GM18499 (cell line): ENCODE results near the gene RNU6-9.

Experiments
- ATAC-seq: cut with Tn5 transposase; IDR thresholded peaks from one replicate; pipeline ENCODE4 v1.9.1; 2021; ENCODE audit warnings: moderate number of reproducible peaks; ENCODE audit not compliant: insufficient read depth, unreplicated experiment

Gene RNU6-9

DNA sequence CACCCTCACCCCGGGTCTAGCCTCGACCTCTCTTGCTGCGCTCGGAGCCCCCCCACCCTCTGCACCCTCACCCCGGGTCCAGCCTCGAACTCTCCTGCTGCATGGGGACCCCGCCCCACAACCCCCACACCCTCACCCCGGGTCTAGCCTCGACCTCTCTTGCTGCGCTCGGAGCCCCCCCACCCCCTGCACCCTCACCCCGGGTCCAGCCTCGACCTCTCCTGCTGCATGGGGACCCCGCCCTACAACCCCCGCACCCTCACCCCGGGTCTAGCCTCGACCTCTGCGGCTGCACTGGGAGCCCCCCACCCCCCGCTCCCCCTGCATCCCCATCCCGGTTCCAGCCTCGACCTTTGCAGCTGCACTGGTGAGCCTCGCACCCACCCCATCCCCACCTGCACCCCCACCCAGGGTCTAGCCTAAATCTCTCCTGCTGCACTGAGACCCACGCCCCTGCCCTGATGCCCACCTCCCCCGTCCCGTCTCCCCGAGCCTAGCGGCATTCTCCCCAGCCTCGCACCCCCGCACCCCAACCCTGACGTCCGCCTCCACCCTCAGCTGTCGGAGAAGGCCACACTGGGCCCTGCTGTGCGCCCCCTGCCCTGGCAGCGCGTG lies 32.0 kb upstream of the RNU6-9 start:
- ATAC-seq, result no peak

GRCh38 chr19:861756-862580 lies 31.3 kb upstream of the RNU6-9 start:
- ATAC-seq, result no peak

DNA sequence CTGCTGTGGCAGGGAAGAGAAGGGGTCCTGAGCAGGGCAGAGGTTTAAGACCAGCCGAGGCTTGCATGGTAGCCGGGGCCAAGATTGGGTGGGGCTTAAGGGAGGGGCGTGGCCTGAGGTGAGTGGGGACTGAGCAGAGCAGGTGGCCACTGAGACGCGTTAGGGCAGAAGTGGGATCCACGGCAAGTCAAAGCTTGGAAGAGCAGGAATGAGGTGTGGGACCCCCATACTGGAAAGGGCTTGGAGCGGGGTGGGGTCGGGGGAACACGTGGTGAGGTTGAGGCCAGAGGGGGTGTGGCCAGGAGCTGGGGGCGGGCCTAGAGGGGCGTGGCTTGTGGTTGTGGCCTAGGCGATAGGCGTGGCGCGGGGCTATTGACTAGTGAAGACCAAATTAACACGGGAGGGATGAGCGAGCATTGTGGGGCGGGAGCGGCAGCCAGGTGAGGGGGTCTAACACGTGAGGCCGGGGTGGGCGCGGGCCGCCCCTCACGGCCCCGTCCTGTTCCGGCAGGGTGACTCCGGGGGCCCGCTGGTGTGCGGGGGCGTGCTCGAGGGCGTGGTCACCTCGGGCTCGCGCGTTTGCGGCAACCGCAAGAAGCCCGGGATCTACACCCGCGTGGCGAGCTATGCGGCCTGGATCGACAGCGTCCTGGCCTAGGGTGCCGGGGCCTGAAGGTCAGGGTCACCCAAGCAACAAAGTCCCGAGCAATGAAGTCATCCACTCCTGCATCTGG lies 30.5 kb upstream of the RNU6-9 start:
- ATAC-seq, result no peak

DNA sequence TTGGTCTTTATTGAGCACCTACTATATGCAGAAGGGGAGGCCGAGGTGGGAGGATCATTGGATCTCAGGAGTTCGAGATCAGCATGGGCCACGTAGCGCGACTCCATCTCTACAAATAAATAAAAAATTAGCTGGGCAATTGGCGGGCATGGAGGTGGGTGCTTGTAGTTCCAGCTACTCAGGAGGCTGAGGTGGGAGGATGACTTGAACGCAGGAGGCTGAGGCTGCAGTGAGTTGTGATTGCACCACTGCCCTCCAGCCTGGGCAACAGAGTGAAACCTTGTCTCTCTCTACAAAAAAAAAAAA lies 30.0 kb upstream of the RNU6-9 start:
- no peak for ATAC-seq

- ATAC-seq, result no peak
These were observed 26.4 kb upstream of the RNU6-9 start for GRCh38 chr19:866769-867300.

DNA sequence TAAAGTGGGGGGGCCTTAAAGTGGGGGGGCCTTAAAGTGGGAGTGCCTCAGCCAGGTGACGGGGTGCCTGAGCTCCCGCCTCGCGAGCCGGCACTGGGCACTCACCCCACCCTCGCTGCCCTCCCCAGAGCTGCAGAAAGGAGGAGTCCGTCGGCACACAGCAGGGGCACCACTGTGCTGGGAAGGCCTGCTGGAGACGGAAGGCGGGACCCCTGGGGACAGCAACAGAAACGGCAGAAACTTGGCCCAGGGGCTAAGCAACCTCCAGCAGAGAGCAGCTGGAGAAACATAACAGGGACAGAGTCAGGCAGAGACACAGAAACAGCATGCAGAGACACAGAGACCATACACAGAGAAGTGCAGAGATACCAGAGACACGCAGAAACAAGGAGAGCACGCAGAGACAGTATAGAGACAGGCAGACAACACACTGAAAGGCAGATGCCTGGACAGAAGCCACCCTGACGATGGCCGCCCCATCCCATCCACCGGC lies 25.9 kb upstream of the RNU6-9 start:
- no peak for ATAC-seq

DNA sequence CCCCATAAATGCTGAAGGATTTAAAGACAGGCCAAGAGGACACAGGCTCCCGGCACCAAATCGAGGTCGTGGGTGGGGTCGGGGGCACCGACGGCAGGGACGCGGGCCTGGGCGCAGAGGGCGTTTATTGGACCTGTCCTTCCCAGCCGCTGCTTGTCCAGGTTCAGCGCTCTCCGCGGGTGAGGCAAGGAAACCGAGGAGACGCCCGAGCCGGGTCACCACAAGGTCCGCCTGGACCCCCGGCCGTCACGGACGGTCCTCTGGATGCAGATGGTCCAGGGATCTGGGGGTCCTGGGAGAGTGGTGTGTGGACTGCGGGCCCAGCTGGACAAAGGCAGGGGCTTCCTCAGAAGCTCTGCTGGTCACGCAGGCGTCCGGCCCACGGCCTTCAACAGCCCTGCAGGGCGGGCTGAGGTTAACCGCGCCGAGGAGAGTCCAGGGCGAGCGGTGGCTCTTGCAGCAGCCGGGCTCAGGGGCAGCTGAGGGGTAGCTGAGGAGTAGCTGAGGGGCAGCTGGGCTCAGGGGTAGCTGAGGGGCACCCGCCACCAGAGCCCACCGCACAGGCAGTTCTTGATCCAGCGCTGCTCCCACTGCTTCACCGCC lies 25.3 kb upstream of the RNU6-9 start:
- ATAC-seq, result no peak

DNA sequence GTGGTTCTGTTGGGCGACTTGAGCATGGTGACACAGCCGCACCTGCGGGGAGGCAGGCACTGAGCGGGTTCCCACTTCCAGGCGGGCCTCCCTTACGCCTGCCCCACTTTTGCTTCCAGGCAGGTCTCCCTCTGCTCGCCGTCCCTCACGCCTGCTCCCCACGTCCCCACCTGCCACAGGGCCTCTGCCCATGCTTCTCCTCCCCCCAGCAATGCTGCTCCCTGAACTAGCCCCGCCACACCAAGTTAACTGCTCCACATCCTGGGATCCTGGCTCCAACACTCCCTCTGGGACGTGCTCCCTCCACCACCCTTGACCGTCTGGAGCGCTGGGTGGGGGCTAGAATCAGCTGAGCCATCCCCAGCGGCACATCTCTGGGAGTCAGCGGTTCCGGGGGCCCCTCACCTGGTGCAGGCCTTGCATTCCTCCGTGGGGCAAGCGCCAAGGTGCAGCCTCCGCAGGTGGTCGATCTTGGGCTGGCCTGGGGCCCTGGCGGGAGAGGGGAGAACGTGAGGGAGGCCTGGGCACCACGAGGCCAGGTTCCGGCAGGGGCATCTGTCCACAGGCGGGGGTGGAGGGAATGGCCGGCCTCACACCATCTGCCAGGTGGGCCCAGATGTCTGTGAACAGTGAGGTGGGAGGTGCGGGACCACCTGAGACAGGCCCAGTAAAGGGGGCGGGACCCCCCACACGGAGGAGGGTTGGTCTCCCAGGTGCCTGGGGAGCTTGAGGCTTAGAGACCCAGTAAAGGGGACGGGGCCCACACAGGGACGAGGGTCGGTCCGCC lies 24.6 kb upstream of the RNU6-9 start:
- ATAC-seq, result no peak

DNA sequence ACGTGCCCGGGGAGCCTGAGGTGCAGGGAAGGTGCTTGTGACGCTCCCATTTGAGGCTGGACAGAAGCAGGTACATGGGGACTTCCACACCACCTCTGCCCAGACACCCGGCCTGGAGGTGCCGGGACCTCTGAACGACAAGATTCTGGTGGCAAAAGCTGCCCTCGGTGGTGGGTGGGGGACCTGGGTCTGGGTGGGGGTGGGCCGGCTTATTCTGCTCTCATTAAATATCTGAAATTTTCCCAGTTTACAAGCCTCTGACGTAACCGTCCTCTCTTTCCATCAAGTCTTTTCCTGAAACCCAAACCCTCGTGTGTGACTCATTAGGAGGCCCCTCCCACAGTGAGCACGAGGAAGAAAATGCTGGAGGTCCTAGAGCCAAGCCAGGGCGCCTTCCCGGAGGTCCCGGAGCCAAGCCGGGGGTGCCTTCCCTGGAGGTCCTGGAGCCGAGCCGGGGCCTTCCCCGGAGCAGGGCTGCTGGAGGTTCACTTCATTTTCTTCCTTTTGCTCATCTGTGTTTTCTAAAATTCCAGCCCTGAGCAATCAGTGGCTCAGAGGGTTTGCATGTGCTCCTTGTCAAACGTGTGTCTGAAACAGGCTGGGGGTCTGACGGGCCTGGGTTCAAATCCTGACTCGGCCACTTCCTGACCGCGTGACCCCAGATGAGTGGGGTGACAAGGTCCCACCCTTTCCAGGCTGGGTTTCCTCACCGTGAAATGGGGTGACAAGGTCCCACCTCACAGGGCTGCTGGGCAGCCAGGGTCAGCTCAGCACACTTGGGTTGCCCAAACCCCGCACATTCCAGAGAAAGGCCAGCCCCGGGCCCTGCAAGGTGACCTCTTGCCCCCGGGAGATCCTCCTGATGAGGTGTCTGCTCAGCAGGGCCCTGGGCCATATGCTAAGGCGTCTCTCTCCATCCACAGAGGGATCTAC lies 23.8 kb upstream of the RNU6-9 start:
- ATAC-seq, result no peak

- no peak for ATAC-seq
These were observed 23.0 kb upstream of the RNU6-9 start for GRCh38 chr19:870314-870713.

DNA sequence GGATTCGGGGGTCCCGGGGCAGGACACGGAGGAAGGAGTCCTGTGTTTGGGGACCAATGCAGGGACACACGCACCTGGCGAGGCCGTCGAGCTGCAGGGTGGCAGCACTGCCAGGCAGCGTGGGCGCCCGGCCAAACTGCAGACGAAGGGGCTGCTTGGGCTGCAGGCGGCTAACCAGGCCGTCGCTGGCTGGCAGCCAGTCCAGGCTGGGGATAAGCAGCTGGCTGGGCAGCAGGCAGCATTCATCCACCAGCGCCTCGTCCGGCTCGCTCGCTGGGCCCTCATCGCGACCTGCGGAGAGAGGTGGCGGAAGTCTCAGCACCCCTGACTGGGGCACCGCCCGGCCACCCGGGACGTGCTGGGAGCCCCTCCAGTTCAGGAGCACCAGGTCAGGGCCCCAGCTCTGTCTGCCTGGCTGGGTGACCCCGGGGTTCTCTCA lies 22.3 kb upstream of the RNU6-9 start:
- ATAC-seq, result no peak

DNA sequence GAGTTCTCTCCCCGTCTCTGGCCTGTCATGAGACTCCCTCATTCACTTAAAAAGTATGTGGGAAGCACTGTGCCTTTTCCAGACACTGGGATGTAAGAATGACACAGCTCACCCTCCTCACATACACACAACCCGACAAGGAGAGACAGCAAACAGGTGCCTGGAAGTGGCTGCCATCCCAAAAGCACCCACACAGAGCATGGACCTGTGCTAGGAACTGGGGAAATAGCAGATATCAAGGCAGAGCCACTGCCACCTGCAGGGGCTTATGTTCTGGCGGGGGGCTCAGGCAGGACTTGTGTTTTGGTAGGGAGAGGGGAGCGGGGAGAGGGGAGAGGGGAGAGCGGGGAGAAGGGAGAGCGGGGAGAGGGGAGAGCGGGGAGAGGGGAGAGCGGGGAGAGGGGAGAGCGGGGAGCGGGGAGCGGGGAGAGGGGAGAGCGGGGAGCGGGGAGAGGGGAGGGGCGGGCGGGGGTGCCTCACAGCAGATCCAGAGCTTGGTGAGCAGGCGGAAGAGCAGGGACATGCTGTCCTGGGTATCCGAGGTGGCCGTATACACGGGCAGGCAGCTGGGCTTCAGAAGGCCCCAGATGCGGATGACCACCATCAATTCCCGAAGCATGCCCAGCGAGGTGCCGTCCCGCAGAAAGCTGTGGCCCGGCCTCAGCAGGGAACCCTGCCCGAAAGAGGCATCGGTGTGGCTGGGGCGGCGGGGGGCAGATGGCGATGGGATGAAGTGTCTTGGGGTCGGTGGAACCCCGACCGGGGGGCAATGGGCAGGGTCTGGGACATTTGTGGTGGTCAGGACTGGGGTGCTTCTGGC lies 21.6 kb upstream of the RNU6-9 start:
- ATAC-seq, result no peak

GRCh38 chr19:872266-872951 lies 20.9 kb upstream of the RNU6-9 start:
- no peak for ATAC-seq

DNA sequence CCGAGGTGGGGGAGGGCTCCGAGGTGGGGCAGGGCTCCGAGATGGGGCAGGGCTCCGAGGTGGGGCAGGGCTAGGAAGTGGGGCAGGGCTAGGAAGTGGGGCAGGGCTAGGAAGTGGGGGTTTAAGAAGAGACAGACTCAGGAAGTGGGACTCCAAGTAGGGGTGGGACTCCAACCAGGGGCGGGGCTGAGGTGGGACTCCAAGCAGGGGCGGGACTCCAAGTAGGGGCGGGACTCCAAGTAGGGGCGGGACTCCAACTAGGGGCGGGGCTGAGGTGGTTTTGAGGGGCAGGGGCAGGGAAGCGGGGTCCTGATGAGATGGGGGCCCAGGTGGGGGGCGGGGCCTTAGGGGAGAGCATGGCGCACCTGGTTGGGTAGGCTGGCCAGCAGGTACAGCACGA lies 20.2 kb upstream of the RNU6-9 start:
- no peak for ATAC-seq

DNA sequence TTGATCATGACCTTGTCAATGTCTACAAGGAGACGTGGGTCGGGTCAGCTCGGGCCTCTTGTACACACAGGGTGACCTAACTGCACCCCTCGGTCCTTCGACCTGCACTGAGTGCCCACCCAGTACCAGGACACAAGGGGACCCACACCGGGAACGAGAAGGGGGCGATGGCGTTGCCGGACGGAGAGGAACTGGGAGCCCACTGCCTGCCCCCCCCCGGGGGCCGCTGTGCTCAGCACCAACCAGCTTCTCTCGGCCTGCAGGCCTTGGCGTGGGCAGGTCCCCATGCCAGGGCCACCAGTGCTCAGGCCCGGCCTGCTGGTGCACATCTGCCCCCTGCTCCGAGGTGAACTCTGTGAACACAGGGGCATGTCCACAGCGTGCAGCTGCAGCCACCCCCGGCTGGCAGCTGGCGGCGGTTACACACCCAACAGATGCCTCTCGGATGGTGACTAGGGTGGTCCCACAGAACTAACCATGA lies 19.7 kb upstream of the RNU6-9 start:
- ATAC-seq, result no peak

DNA sequence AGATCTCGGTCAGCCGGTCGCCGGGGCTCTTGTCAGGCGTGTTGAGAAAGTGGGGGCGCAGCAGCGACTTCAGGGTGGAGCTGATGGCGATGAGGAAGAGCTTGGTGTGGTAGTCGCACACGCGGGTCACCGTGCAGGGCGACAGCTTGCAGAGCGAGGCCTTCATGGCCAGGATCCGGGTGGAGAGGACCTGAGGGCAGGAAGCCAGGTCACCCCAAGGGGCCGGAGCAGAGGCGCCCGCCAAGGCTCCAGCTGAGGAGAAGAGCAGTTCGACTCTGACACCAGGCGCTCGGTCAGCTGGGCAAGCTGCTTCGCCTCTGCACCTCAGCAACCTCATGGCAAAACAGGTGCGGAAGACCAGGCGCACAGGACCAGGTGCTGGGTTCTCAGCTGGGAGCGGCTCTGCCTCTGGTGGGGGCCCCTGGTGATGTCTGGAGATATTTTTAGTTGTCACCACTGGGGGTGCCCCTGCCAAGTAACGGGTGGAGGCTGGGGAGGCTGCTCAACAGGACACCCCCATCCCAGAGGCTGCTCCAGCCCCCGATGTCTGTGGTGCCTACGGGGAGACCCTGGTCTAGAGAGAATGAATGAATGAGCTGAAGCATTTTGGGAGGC lies 17.9 kb upstream of the RNU6-9 start:
- no peak for ATAC-seq

DNA sequence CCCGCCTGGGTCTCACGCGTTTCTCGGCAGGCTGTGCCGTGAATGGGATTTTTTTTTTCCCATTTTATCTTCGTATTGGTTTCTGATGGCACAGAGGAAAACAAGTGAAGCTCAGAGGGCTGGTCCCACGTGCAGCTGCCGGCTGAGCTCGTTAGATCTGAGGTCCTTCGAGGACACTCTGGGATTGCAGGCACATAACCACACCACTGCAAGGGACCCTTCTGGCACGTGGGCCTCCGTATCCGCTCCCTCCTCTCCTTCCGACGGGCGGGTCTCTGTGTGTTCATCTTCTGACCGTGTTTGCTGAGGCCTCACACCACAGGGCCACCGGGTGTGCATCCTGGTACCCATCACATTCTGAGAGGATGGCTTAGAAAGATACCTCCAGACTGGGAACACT lies 17.2 kb upstream of the RNU6-9 start:
- ATAC-seq, result no peak
